ENCODE data around the gene DNAH3. TPM values are rescaled to one million over a fixed set of nuclear protein-coding genes. Genes with fewer than 3 reads are reported as not detected.

The DNAH3 gene
- total and polyA plus RNA-seq, 2 experiments from 2014 or later = not detected

GRCh38 chr16:21026846-21027245 is 123.8 kb downstream of the DNAH3 start:
- DNase-seq = no peak
- Histone ChIP-seq H3F3A (ENCODE audit: insufficient read depth) (no peaks in the 10 kb centered on the region), H3K9ac (no peak overlapping the region), H3K9me2 (ENCODE audit: insufficient read depth) (no peaks in the 10 kb centered on the region), H4K20me1 (ENCODE audit: insufficient read depth) (no peaks in the 10 kb centered on the region), H3K79me2 (ENCODE audit: insufficient read depth) (no peaks in the 10 kb centered on the region), H3K27me3 (replicated peaks; ENCODE audit: insufficient read depth) (no peaks in the 10 kb centered on the region), H3K36me3 (ENCODE audit: low read depth) (no peaks in the 10 kb centered on the region), H3K4me3 (no peak overlapping the region), H3K27ac (no peak overlapping the region), H3K4me2 (ENCODE audit: unreplicated experiment) (no peak overlapping the region), H3K9me3 (ENCODE audit: low read depth) (no peaks in the 10 kb centered on the region), H2AFZ (no peak overlapping the region), H3K4me1 (ENCODE audit: insufficient read depth) (no peaks in the 10 kb centered on the region)
- no peak for TF ChIP-seq EZH2phosphoT487 (IDR thresholded peaks at IDR 0.05; ENCODE audit: insufficient read depth, low read depth)
- no peak for TF ChIP-seq EZH2 (IDR thresholded peaks at IDR 0.05; ENCODE audit: insufficient read depth, poor library complexity, severe bottlenecking)
- 57 to 61% methylated on average over 6 of the region's 6 CpGs for WGBS, 2 experiments (ENCODE audit: low coverage in 1 of 2, low lambda C conversion rate in 2 of 2, missing lambda C conversion rate in 2 of 2)
- in situ Hi-C loops (cut with MboI) = no loop called here

GRCh38 chr16:21023509-21024202 is 127.0 kb downstream of the DNAH3 start:
- Histone ChIP-seq H3K4me1 (ENCODE audit: insufficient read depth) (no peaks in the 10 kb centered on the region), H3K9me2 (ENCODE audit: insufficient read depth) (no peaks in the 10 kb centered on the region), H3K4me2 (ENCODE audit: unreplicated experiment) (no peak overlapping the region), H3F3A (ENCODE audit: insufficient read depth) (no peaks in the 10 kb centered on the region), H3K9me3 (ENCODE audit: low read depth) (no peaks in the 10 kb centered on the region), H3K4me3 (no peak overlapping the region), H3K36me3 (ENCODE audit: low read depth) (no peaks in the 10 kb centered on the region), H4K20me1 (ENCODE audit: insufficient read depth) (no peaks in the 10 kb centered on the region), H2AFZ (no peak overlapping the region), H3K27ac (no peak overlapping the region), H3K27me3 (replicated peaks; ENCODE audit: insufficient read depth) (no peaks in the 10 kb centered on the region), H3K79me2 (ENCODE audit: insufficient read depth) (no peaks in the 10 kb centered on the region), H3K9ac (no peak overlapping the region)
- WGBS, 2 experiments (ENCODE audit: low coverage in 1 of 2, low lambda C conversion rate in 2 of 2, missing lambda C conversion rate in 2 of 2) = 61 to 64% methylated on average over 9 of the region's 9 CpGs
- no peak for DNase-seq
- TF ChIP-seq EZH2phosphoT487 (IDR thresholded peaks at IDR 0.05; ENCODE audit: insufficient read depth, low read depth) (no peak), EZH2 (IDR thresholded peaks at IDR 0.05; ENCODE audit: insufficient read depth, poor library complexity, severe bottlenecking) (no peak)
- in situ Hi-C loops (cut with MboI) = no loop called here

GRCh38 chr16:21021316-21021715 is 129.3 kb downstream of the DNAH3 start:
- Histone ChIP-seq H3K4me3 (no peak overlapping the region), H3K9ac (no peak overlapping the region), H3K4me1 (ENCODE audit: insufficient read depth) (no peaks in the 10 kb centered on the region), H4K20me1 (ENCODE audit: insufficient read depth) (no peaks in the 10 kb centered on the region), H3K27me3 (replicated peaks; ENCODE audit: insufficient read depth) (no peaks in the 10 kb centered on the region), H2AFZ (no peak overlapping the region), H3K9me3 (ENCODE audit: low read depth) (no peaks in the 10 kb centered on the region), H3K79me2 (ENCODE audit: insufficient read depth) (no peaks in the 10 kb centered on the region), H3K4me2 (ENCODE audit: unreplicated experiment) (no peak overlapping the region), H3K9me2 (ENCODE audit: insufficient read depth) (no peaks in the 10 kb centered on the region), H3K27ac (no peak overlapping the region), H3F3A (ENCODE audit: insufficient read depth) (no peaks in the 10 kb centered on the region), H3K36me3 (ENCODE audit: low read depth) (no peaks in the 10 kb centered on the region)
- DNase-seq = no peak
- in situ Hi-C loops (cut with MboI) = no loop called here
- 57 to 63% methylated on average over 1 of the region's 1 CpG for WGBS, 2 experiments (ENCODE audit: low coverage in 1 of 2, low lambda C conversion rate in 2 of 2, missing lambda C conversion rate in 2 of 2)
- no peak for TF ChIP-seq EZH2 (IDR thresholded peaks at IDR 0.05; ENCODE audit: insufficient read depth, poor library complexity, severe bottlenecking)
- TF ChIP-seq EZH2phosphoT487 (IDR thresholded peaks at IDR 0.05; ENCODE audit: insufficient read depth, low read depth) = no peak

- Histone ChIP-seq H3K27ac (no peak overlapping the region), H3K36me3 (ENCODE audit: low read depth) (no peaks in the 10 kb centered on the region), H3F3A (ENCODE audit: insufficient read depth) (no peaks in the 10 kb centered on the region), H2AFZ (no peak overlapping the region), H3K9ac (no peak overlapping the region), H3K27me3 (replicated peaks; ENCODE audit: insufficient read depth) (no peaks in the 10 kb centered on the region; the same call in 1 of the 2 replicates), H3K9me3 (ENCODE audit: low read depth) (no peaks in the 10 kb centered on the region), H4K20me1 (ENCODE audit: insufficient read depth) (no peaks in the 10 kb centered on the region), H3K4me3 (no peak overlapping the region), H3K4me2 (ENCODE audit: unreplicated experiment) (no peak overlapping the region), H3K79me2 (ENCODE audit: insufficient read depth) (no peaks in the 10 kb centered on the region), H3K9me2 (ENCODE audit: insufficient read depth) (no peaks in the 10 kb centered on the region), H3K4me1 (ENCODE audit: insufficient read depth) (no peaks in the 10 kb centered on the region)
- WGBS, 2 experiments (ENCODE audit: low coverage in 1 of 2, low lambda C conversion rate in 2 of 2, missing lambda C conversion rate in 2 of 2) = 84 to 89% methylated on average over 5 of the region's 5 CpGs
- no peak for DNase-seq
- in situ Hi-C loops (cut with MboI) = no loop called here
- no peak for TF ChIP-seq EZH2 (IDR thresholded peaks at IDR 0.05; ENCODE audit: insufficient read depth, poor library complexity, severe bottlenecking)
- no peak for TF ChIP-seq EZH2phosphoT487 (IDR thresholded peaks at IDR 0.05; ENCODE audit: insufficient read depth, low read depth)
Observed at GRCh38 chr16:21009815-21010214, 140.8 kb downstream of the DNAH3 start.

Measured in GM23248 (cell line).